K562 (cell line): ENCODE measurements around the gene C6orf163. TPM values are rescaled to one million over a fixed set of nuclear protein-coding genes. Genes with fewer than 3 reads are reported as not detected.

Experiments used
- CBFA2T2 ChIP-seq: fragments of 450-650 bp; conservative IDR thresholded peaks from 2 replicates; pipeline ENCODE4 v1.6.1; 2017; ENCODE audit warnings: mild to moderate bottlenecking
- CBX3 ChIP-seq, 2 experiments: IDR thresholded peaks; 1 replicate in 1 of 2; 2 replicates in 1 of 2; pipeline ENCODE4 v1.6.1; 2012; ENCODE audit warnings: inconsistent platforms in 2 of 2, low read length in 2 of 2, borderline replicate concordance in 1 of 2, control low read depth in 1 of 2
- CGGBP1 ChIP-seq: fragments of 250-450 bp; sonication (Bioruptor Pico); IDR thresholded peaks from 2 replicates; pipeline ENCODE4 v1.9.0; 2021; ENCODE audit warnings: mild to moderate bottlenecking
- FOXM1 ChIP-seq, 2 experiments: fragments of 450-650 bp in 1 of 2; sonication (generic) in 1 of 2; formaldehyde crosslinking in 1 of 2; IDR thresholded peaks; 2 replicates each; pipeline versions ENCODE4 v1.6.1 to v1.9.0; 2017 to 2022; ENCODE audit warnings: low read depth in 2 of 2, mild to moderate bottlenecking in 2 of 2, missing genetic modification reagents in 1 of 2, moderate library complexity in 1 of 2
- PHF8 ChIP-seq: fragments of 200-600 bp; sonication (generic); IDR thresholded peaks from 2 replicates; pipeline ENCODE4 v1.6.1; 2012; ENCODE audit warnings: mixed run types, mild to moderate bottlenecking, inconsistent platforms, low read length, moderate library complexity, borderline replicate concordance
- TAF15 ChIP-seq: fragments of 200-400 bp; formaldehyde crosslinking; IDR thresholded peaks from 2 replicates; pipeline ENCODE4 v1.6.1; 2017; ENCODE audit warnings: mild to moderate bottlenecking, low read depth, low read length, moderate library complexity
- ZBTB8A ChIP-seq: fragments of 450-650 bp; IDR thresholded peaks from 2 replicates; pipeline ENCODE4 v1.6.1; 2018; ENCODE audit warnings: mild to moderate bottlenecking, moderate library complexity; ENCODE audit not compliant: partially characterized antibody
- ZFP91 ChIP-seq: sonication (generic); formaldehyde crosslinking; IDR thresholded peaks from 2 replicates; pipeline ENCODE4 v1.8.0; 2022; ENCODE audit warnings: mild to moderate bottlenecking, missing genetic modification reagents
- ZNF347 ChIP-seq: fragments of 450-650 bp; formaldehyde crosslinking; IDR thresholded peaks from 2 replicates; pipeline ENCODE4 v1.4.0; 2020; ENCODE audit warnings: low read depth, mild to moderate bottlenecking, moderate library complexity
- polyA plus RNA-seq, 8 experiments: library from polyadenylated mRNA; depleted of rRNA in 4 of 8; stranded (reverse) in 5 of 8; unstranded in 3 of 8; fragments of >200 nt; fragmentation: Nextera tagmentation in 2 of 8; fragmentation: Illumina TruSeq in 1 of 8; extraction: Ambion mirVana in 2 of 8; extraction: Trizol in 1 of 8; gene quantifications; 2 replicates each; pipeline versions ENCODE4 v1.2.1 to v1.2.3, GENCODE V29; 2011 to 2014; ENCODE audit warnings: inconsistent platforms in 1 of 8, missing spikeins in 1 of 8
- total RNA-seq, 7 experiments: library from RNA; depleted of rRNA in 6 of 7; stranded (reverse); fragments of >200 nt in 6 of 7; fragmentation: Illumina TruSeq in 2 of 7; extraction: Trizol in 2 of 7; gene quantifications; 2 replicates each; pipeline versions ENCODE4 v1.2.1 to v1.2.3, GENCODE V29; 2011 to 2021; ENCODE audit warnings: low replicate concordance in 1 of 7
- TF ChIP-seq, protein P1 (sequence below): fragments of 250-450 bp; sonication (Bioruptor Pico); IDR thresholded peaks from 2 replicates; pipeline ENCODE4 v1.5.1; 2021; ENCODE audit warnings: mild to moderate bottlenecking
- TF ChIP-seq, protein P2 (sequence below), 2 experiments: fragments of 450-650 bp; IDR thresholded peaks; 2 replicates each; pipeline ENCODE4 v1.6.1; 2018; ENCODE audit warnings: mild to moderate bottlenecking in 2 of 2, low read depth in 1 of 2; ENCODE audit not compliant: partially characterized antibody in 2 of 2
- TF ChIP-seq, protein P3 (sequence below): fragments of 250-450 bp; sonication (Bioruptor Pico); IDR thresholded peaks from 2 replicates; pipeline ENCODE4 v1.5.0; 2021; ENCODE audit warnings: mild to moderate bottlenecking, moderate library complexity

C6orf163 gene
- total and polyA plus RNA-seq, 9 of the 15 experiments (the other 6 are each of a cell fraction or from before 2014, with no cell fraction given) = 0.67 to 4.7 (median 1.5) TPM

DNA sequence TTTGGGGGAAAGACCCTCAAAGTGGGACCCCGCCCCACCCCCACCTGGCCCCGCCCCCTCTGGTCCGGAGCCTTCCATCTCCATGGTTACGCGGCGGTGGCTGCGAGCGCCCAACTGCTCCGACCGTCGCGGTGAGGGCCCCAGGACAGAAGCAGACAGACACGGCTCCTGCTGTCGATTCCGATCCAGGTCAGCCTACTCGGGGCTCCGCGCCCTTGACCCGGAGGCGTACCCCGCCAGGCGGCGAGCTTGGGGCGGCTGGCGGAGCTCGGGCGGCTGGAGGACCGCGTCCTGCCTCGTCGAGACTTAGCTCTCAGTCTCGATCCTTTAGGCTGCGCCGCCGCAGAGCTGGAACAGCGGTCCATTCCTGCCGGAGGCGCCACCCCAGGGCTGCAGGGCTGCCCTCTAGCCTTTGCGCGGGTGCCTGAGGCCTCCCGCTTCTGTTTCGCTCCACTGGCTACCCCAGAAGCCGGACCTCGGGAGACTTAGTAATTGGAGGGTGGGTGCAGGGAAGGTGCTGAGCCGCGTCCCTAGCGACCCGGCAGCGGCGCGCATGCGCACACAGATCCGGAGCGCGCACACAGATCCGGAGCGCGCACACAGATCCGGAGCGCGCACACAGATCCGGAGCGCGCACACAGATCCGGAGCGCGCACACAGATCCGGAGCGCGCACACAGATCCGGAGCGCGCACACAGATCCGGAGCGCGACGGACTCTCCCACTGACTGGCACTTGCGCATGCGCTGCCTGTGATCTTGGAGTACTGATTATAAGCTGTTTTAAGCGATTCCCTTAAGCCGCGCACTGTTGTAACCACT lies 63.5 kb downstream of the C6orf163 start, which contains the start of gene CFAP206 (continued):
- TF ChIP-seq, protein P1, sequence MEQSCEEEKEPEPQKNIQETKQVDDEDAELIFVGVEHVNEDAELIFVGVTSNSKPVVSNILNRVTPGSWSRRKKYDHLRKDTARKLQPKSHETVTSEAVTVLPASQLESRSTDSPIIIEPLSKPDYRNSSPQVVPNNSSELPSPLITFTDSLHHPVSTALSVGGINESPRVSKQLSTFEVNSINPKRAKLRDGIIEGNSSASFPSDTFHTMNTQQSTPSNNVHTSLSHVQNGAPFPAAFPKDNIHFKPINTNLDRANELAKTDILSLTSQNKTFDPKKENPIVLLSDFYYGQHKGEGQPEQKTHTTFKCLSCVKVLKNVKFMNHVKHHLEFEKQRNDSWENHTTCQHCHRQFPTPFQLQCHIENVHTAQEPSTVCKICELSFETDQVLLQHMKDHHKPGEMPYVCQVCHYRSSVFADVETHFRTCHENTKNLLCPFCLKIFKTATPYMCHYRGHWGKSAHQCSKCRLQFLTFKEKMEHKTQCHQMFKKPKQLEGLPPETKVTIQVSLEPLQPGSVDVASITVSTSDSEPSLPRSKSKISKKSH = no peak
- TF ChIP-seq ZBTB8A (no peak), CBX3 (IDR thresholded peaks at IDR 0.05; ENCODE audit: borderline replicate concordance in 1 of 2, low read length in 2 of 2) (0 out of 3 replicates have a peak, but pooled peaks of 1 of the 2 experiments have one; percentile 12), ZNF347 (CRISPR knock-in tag) (no peak), CGGBP1 (CRISPR knock-in tag) (no peak), TAF15 (no peak), FOXM1 (IDR thresholded peaks at IDR 0.05; ENCODE audit: low read depth) (no peak), FOXM1 (CRISPR knock-in tag; IDR thresholded peaks at IDR 0.05; ENCODE audit: low read depth) (no peak), PHF8 (peak; percentile 44; the same call in 1 of the 2 replicates), ZFP91 (CRISPR knock-in tag) (no peak), CBFA2T2 (no peak)
- TF ChIP-seq, protein P2, sequence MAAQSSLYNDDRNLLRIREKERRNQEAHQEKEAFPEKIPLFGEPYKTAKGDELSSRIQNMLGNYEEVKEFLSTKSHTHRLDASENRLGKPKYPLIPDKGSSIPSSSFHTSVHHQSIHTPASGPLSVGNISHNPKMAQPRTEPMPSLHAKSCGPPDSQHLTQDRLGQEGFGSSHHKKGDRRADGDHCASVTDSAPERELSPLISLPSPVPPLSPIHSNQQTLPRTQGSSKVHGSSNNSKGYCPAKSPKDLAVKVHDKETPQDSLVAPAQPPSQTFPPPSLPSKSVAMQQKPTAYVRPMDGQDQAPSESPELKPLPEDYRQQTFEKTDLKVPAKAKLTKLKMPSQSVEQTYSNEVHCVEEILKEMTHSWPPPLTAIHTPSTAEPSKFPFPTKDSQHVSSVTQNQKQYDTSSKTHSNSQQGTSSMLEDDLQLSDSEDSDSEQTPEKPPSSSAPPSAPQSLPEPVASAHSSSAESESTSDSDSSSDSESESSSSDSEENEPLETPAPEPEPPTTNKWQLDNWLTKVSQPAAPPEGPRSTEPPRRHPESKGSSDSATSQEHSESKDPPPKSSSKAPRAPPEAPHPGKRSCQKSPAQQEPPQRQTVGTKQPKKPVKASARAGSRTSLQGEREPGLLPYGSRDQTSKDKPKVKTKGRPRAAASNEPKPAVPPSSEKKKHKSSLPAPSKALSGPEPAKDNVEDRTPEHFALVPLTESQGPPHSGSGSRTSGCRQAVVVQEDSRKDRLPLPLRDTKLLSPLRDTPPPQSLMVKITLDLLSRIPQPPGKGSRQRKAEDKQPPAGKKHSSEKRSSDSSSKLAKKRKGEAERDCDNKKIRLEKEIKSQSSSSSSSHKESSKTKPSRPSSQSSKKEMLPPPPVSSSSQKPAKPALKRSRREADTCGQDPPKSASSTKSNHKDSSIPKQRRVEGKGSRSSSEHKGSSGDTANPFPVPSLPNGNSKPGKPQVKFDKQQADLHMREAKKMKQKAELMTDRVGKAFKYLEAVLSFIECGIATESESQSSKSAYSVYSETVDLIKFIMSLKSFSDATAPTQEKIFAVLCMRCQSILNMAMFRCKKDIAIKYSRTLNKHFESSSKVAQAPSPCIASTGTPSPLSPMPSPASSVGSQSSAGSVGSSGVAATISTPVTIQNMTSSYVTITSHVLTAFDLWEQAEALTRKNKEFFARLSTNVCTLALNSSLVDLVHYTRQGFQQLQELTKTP (IDR thresholded peaks at IDR 0.05; ENCODE audit: low read depth in 1 of 2, partially characterized antibody in 2 of 2) = no peak
- TF ChIP-seq, protein P3, sequence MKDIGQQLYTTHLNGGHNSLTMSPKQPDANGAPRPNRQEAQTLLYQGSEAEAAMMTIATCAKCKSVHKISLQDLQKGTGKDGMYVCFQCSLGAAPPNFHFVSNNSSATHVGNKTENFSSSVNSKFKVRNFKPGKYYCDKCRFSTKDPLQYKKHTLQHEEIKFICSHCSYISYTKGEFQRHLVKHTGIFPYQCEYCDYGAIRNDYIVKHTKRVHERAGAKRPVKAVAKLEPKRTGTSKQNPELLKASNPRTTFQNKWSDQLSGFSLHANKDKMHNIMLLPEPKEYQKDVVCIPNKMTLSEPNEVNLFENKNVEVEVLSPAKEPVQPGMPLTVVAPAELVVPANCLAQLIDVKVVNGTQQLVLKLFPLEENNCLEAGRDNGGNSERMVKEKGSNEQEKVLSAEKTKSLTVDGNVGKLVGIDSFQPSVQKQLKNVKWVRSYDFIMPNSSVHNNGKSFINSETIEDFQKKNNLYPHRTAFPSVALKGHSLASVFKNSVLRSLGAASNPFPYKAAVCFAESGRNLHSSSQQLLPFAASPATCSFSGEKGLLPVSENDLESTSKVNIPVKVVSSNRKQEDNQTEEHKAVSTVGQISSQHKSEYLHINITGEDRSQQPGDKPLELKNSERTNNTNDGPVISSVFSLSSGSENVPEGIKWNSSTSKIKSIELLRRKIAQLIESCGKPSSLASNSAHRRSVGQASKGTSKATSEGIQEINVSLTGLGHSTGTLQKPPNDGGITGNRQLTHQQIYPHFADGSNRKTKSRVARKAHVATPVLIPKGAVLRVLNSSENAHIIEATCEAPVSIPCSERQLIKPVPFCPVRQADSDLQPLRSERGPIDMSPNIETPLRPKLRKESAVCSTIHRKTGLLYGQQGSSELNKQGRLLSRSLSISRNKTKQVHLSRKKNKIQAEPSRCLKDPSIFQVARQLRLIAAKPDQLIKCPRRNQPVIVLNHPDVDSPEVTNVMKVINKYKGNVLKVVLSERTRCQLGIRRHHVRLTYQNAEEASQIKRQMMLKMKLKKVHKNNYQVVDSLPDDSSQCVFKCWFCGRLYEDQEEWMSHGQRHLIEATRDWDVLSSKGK (CRISPR knock-in tag) = no peak
